Subcutaneous adipose tissue (tissue), 4 donors: ENCODE data around the gene ZFP1. TPM values are rescaled to one million over a fixed set of nuclear protein-coding genes. Genes with fewer than 3 reads are reported as not detected.

ENCODE experiments used
- CTCF ChIP-seq: fragments of 450-650 bp; IDR thresholded peaks from one replicate; pipeline ENCODE4 v1.5.1; 2016; ENCODE audit warnings: low read depth, mild to moderate bottlenecking, control low read depth, antibody characterized with exemption, moderate library complexity
- total RNA-seq, 4 donors: library from RNA; depleted of rRNA; stranded (reverse); fragments of >200 nt; gene quantifications; one replicate each; pipeline ENCODE4 v1.1.0, GENCODE V29; 2016

ZFP1 gene
- total RNA-seq, result 10 to 100 TPM in 1 of 4 donors, 1 to 10 TPM in 3; 7.7 to 12.2 (median 8.3) TPM

- no peak for TF ChIP-seq CTCF
Measured at GRCh38 chr16:75148311-75149195, at the start of gene ZFP1. Gene ZFP1, plus strand, starts transcription at chr16:75148524. Its CDS starts 4,428 bp downstream, at chr16:75152952.

- no peak for TF ChIP-seq CTCF
Measured at GRCh38 chr16:75099075-75099667, 49.2 kb upstream of the ZFP1 start.

GRCh38 chr16:75099738-75100602 lies 48.4 kb upstream of the ZFP1 start:
- no peak for TF ChIP-seq CTCF

GRCh38 chr16:75100603-75100990 lies 47.7 kb upstream of the ZFP1 start:
- TF ChIP-seq CTCF, result no peak

GRCh38 chr16:75101635-75102034 lies 46.7 kb upstream of the ZFP1 start:
- TF ChIP-seq CTCF, result no peak

- no peak for TF ChIP-seq CTCF
Measured at GRCh38 chr16:75102595-75102994, 45.7 kb upstream of the ZFP1 start.
